OCI-M1 (cell line): Measurements from ENCODE around the gene KLHL24.
"Not testable (repeated sequence)": the region's sequence is repeated elsewhere in the genome, so short reads cannot be mapped to it uniquely, and the experiment has no call there.

Experiments used
- DNase-seq: peaks from one replicate; lab custom pipeline; 2025; lab: John Stamatoyannopoulos, UW

KLHL24 gene

GRCh38 chr3:183697610-183698317, 62.3 kb downstream of the KLHL24 start, which contains the start of gene YEATS2:
TSS of gene YEATS2 (plus strand) at chr3:183697797. CDS start at chr3:183715163, 17,366 bp downstream.
- peak; percentile 66 for DNase-seq

GRCh38 chr3:183698318-183698751, 62.9 kb downstream of the KLHL24 start:
- DNase-seq, result peak; percentile 51

DNA sequence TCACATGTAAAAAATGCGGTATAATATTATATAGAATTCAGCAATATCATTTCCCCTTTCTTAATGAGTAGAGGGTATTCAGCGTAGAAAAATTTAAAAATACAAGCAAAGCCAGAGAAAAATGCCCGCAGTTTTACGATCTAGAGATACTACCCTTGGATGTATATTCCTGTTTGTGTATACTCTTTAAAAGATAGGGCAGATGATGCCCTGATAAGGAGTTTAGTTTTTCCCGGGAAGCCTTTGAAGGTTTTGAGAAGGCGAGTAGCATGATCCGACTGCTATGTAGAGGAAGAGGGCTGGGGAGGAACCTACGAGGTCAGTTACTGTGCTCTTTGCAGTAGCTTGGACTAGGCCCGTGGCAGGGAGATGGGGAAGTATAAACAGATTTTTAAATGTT, 63.3 kb downstream of the KLHL24 start:
- DNase-seq, result peak; percentile 49

DNA sequence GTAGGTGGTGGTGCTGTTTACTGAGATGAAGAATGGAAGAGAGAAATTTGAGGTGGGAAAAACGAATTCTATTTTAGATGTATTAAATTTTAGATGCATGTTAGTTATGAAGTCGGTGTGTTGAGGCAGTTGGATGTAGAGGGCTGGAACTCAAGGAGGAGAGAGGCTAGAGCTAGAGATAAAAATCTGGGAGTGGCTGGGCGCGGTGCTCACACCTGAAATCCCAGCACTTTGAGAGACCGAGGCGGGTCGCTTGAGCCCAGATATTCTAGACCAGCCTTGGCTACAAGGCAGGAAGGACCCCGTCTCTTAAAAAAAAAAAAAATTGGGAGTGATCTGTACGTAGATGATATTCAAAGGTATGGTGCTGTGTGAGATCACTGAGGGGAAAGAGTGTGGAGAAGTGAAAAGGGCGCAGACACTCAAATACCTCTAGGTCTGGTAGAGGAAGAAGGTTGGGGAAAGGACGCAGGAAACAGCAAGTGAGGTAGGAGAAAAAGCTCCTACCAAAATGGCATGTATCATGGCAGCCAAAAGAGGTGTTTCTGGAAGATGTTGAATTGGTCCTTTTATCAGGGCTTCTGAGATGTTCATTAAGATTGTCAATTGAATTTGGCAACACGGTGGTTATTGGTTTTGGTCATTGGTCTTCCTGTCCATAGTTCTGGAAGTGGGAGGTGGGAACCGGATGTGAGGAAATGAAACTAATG, 64.0 kb downstream of the KLHL24 start:
- DNase-seq, result no peak

DNA sequence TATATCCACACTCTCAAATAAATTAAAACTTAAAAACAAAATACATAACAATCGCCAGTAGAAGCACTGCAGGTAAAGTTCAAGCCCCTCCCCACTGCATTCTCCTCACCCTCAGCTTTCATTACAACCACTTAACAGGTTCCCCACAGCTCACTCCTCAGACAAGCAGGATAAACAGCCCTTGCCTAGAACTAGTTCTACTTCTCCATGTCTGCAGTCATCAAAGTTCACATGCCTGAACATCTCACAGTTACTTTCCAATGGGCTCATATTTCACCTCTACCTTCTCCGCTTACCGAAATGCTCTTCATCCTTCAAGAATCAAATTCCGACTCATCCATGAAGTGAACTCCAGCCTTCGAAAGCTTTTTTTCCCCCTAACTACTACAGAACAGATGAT, 66.3 kb downstream of the KLHL24 start:
- DNase-seq, result no peak

DNA sequence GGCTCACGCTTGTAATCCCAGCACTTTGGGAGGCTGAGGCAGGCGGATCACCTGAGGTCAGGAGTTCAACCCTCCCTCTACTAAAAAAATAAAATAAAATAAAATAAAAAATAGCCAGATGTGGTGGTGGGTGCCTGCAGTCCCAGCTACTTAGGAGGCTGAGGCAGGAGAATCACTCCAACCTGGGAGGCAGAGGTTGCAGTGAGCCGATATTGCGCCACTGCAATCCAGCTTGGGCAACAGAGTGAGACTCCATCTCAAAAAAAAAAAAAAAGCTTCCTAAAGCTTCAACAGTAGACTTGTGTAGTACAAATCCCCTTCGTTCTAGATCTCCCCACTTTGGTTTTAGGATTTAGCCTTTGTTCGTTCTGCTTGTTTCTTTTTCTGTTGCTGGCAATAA, 68.5 kb downstream of the KLHL24 start:
- not testable (repeated sequence) for DNase-seq

GRCh38 chr3:183710231-183710630, 74.8 kb downstream of the KLHL24 start:
- no peak for DNase-seq

DNA sequence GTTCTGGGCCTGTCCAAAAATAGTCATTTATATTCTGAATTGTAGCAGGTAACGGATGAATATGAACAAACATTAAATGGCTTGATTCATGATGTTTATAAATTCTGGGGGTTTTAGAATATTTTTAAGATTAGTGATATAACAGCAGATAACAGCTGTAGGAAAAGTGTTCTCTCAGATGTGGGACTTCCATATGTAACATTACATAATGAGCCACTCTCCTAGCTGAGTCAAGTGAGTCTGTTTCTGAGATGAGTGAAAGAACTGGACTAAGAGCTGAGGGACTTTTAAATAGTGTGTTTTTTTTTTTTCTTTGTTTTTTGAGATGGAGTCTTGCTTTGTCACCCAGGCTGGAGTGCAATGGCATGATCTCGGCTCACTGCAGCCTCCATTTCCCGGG, 76.1 kb downstream of the KLHL24 start:
- DNase-seq, result no peak

DNA sequence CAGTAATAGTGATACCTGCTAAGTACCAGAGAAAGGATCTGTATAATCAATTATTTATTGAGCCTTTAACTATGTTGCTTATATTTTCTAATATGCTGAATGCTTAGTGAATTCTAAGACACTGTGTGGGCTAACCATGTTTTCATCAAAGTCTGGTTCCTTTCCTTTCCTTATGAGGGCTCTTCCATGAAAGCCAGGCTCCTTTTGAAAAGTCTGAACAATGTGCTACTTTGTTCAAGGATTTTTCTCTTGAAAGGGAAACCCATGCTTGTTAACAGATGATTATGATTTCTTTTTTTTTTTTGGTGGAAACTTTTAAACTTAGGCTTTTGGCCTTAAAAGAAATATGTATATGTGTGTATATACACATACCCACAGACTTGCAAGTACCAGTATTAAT, 79.2 kb downstream of the KLHL24 start:
- DNase-seq, result no peak

DNA sequence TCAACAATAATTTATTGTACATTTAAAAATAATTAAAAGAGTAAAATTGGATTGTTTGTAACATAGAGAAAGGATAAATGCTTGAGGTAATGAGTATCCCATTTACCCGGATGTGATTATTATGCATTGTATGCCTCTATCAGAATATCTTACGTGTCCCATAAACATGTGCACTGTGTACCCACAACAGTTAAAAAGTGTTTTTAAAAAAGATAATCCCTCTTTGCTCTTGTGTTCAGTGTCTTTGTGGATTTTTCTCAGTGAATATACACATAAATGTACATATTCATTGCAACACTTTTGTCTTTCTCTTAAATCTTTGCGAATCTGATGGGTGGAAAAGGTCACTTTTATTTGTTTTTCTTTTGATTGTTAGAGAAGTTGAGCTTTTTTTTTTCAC, 82.6 kb downstream of the KLHL24 start:
- no peak for DNase-seq

DNA sequence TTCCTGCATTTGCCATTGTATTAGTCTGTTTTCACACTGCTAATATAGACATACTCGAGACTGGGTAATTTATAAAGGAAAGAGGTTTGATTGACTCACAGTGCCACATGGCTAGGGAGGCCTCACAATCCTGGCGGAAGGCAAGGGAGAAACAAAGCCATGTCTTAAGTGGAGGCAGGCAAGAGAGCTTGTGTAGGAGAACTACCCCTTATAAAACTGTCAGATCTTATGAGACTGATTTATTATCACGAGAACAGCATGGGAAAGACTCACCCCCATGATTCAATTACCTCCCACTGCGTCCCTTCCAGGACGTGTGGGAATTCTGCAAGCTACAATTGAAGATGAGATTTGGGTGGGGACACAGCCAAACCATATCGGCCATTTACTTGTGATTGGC, 90.0 kb downstream of the KLHL24 start:
- DNase-seq, result no peak

DNA sequence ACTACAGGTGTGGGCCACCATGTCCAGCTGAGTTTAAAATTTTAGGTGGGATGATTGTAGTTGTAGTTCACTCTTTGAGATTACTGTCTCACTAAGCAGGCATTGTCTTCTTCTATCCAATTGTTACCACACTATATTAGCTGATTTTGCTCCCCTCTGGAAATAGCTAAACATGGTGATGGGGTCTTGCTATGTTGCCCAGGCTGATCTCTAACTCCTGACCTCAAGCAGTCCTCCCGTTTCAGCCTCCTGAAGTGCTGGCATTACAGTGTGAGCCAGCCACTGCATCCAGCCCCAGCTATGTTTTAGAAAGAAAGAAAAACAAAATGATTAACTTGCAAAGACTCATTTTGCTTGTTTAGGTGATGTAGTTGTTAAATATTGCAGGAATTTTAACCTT, 92.8 kb downstream of the KLHL24 start:
- no peak for DNase-seq

- DNase-seq, result no peak
These were observed 94.9 kb downstream of the KLHL24 start for GRCh38 chr3:183730361-183730760.

DNA sequence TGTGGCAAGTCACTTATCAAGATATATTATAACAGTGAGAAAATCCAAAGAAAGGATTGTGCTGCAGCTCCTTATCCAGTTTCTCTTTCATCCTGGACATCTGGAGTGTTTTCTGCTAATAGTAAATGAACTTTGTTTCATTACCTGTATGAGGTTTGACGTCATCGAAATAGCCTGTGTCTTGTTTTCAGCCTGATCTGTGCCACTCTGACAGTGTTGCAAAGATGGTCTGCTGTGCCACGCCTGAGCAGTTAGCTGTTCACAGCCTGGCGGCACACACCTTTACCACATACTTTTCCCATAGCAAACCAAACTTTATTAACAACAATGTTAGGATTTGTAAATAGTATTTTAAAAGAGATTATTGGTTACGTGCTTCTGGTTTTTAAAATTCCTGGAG, 96.2 kb downstream of the KLHL24 start:
- no peak for DNase-seq

- DNase-seq, result no peak
These were observed 98.1 kb downstream of the KLHL24 start for GRCh38 chr3:183733553-183733952.
